Measurements from ENCODE around the gene TSPAN33. TPM values are rescaled to one million over a fixed set of nuclear protein-coding genes. Genes with fewer than 3 reads are reported as not detected.

The TSPAN33 gene
- total and polyA plus RNA-seq, 10 of the 15 experiments (the other 5 are each of a cell fraction or from before 2014, with no cell fraction given): 12.0 to 123 (median 86.3) TPM

- TF ChIP-seq CREM (IDR thresholded peaks at IDR 0.05; ENCODE audit: low read depth): peak; percentile 80
- TF ChIP-seq HDAC6 (IDR thresholded peaks at IDR 0.05; ENCODE audit: unreplicated experiment): no peak
- no peak for TF ChIP-seq STAT1 (conservative IDR thresholded peaks at IDR 0.05)
- no peak for TF ChIP-seq ESRRA (IDR thresholded peaks at IDR 0.05; ENCODE audit: low read length)
- peak; percentile 71; the same call in 1 of the 2 replicates for TF ChIP-seq TCF3 (IDR thresholded peaks at IDR 0.05; ENCODE audit: borderline replicate concordance, insufficient read depth, low read depth, low read length)
- no peak for TF ChIP-seq JUNB (IDR thresholded peaks at IDR 0.05)
- TF ChIP-seq SUZ12 (IDR thresholded peaks at IDR 0.05; ENCODE audit: unreplicated experiment): no peak
- TF ChIP-seq BCL3 (IDR thresholded peaks at IDR 0.05; ENCODE audit: borderline replicate concordance, insufficient read depth, low read depth, low read length, poor library complexity, severe bottlenecking): no peak
- peak in 1 of 2 experiments; percentile 78; a peak in 2 of 4 replicates for TF ChIP-seq ETV6 (conservative IDR thresholded peaks at IDR 0.05 in 1 of 2, IDR thresholded peaks at IDR 0.05 in 1 of 2; ENCODE audit: borderline replicate concordance in 1 of 2, low read depth in 1 of 2)
- TF ChIP-seq BACH1 (IDR thresholded peaks at IDR 0.05; ENCODE audit: borderline replicate concordance): no peak
- TF ChIP-seq BCL11A (IDR thresholded peaks at IDR 0.05; ENCODE audit: low read depth, low read length): no peak; the same call in 1 of the 2 replicates
- TF ChIP-seq MAX (IDR thresholded peaks at IDR 0.05; ENCODE audit: low read depth, low read length): no peak
- no peak for TF ChIP-seq FOXK2 (IDR thresholded peaks at IDR 0.05)
- TF ChIP-seq CHD2 (IDR thresholded peaks at IDR 0.05; ENCODE audit: borderline replicate concordance, low read depth, low read length): no peak
- TF ChIP-seq CEBPB (IDR thresholded peaks at IDR 0.05; ENCODE audit: borderline replicate concordance in 1 of 2, low read depth in 2 of 2, low read length in 2 of 2): no peak
- peak; percentile 80 for TF ChIP-seq ZNF24 (IDR thresholded peaks at IDR 0.05)
- 0 out of 3 replicates have a peak, but pooled peaks have one; percentile 40 for TF ChIP-seq POU2F2 (IDR thresholded peaks at IDR 0.05; ENCODE audit: borderline replicate concordance, low read depth, low read length)
- TF ChIP-seq RAD51 (IDR thresholded peaks at IDR 0.05): no peak
- TF ChIP-seq ZNF207 (IDR thresholded peaks at IDR 0.05; ENCODE audit: borderline replicate concordance): no peak
- no peak for TF ChIP-seq NFYA (IDR thresholded peaks at IDR 0.05; ENCODE audit: borderline replicate concordance, low read depth, low read length)
- peak; percentile 41; the same call in 1 of the 2 replicates for TF ChIP-seq TAF1 (IDR thresholded peaks at IDR 0.05; ENCODE audit: borderline replicate concordance, low read depth, low read length)
- no peak for TF ChIP-seq POLR2AphosphoS5 (IDR thresholded peaks at IDR 0.05; ENCODE audit: low read length)
- TF ChIP-seq ZBTB40 (IDR thresholded peaks at IDR 0.05; ENCODE audit: borderline replicate concordance): peak; percentile 82
- TF ChIP-seq EGR1 (IDR thresholded peaks at IDR 0.05; ENCODE audit: borderline replicate concordance in 1 of 2, low read depth in 2 of 2, low read length in 2 of 2): no peak
- TF ChIP-seq TCF12 (IDR thresholded peaks at IDR 0.05; ENCODE audit: low read depth, low read length): peak; percentile 82
- no peak for TF ChIP-seq NFXL1 (IDR thresholded peaks at IDR 0.05; ENCODE audit: borderline replicate concordance)
- TF ChIP-seq RAD21 (IDR thresholded peaks at IDR 0.05; ENCODE audit: insufficient read depth, low read depth, low read length): no peak
- TF ChIP-seq MTA3 (IDR thresholded peaks at IDR 0.05; ENCODE audit: borderline replicate concordance, low read length): peak; percentile 64; the same call in 1 of the 2 replicates
Measured at GRCh38 chr7:129095258-129095657, 49.2 kb upstream of the TSPAN33 start (continued).

Data from GM12878 (cell line).